Karpas-422 (cell line): Measurements from ENCODE around the gene DDIT3. TPM values are rescaled to one million over a fixed set of nuclear protein-coding genes. Genes with fewer than 3 reads are reported as not detected.

ENCODE experiments used
- DNase-seq: peaks from one replicate; pipeline ENCODE4 v3.0.0-alpha.2; 2015
- H2AFZ ChIP-seq: fragments of 200-600 bp; sonication (generic); 2 replicates; pipeline ENCODE4 v1.6.1; 2014; ENCODE audit warnings: antibody characterized with exemption, low read length, mixed read lengths
- H3K27ac ChIP-seq: fragments of 200-600 bp; sonication (generic); 2 replicates; pipeline ENCODE4 v1.5.1; 2014; ENCODE audit warnings: mild to moderate bottlenecking, low read length, moderate library complexity
- H3K27me3 ChIP-seq: fragments of 200-600 bp; sonication (generic); 2 replicates; pipeline ENCODE4 v1.6.1; 2014; ENCODE audit warnings: low read length, mixed read lengths
- H3K36me3 ChIP-seq: fragments of 200-600 bp; sonication (generic); 2 replicates; pipeline ENCODE4 v1.6.1; 2014; ENCODE audit warnings: low read length, mixed read lengths; ENCODE audit not compliant: insufficient read depth
- H3K4me1 ChIP-seq: fragments of 200-600 bp; sonication (generic); 2 replicates; pipeline ENCODE4 v1.6.1; 2014; ENCODE audit warnings: mild to moderate bottlenecking, low read length, mixed read lengths
- H3K4me2 ChIP-seq: fragments of 200-600 bp; sonication (generic); 2 replicates; pipeline ENCODE4 v1.6.1; 2014; ENCODE audit warnings: low read length, low read depth, mild to moderate bottlenecking; ENCODE audit not compliant: poor library complexity, severe bottlenecking
- H3K4me3 ChIP-seq: fragments of 200-600 bp; sonication (generic); 2 replicates; pipeline ENCODE4 v1.5.1; 2014; ENCODE audit warnings: mild to moderate bottlenecking, antibody characterized with exemption, low read length, mixed read lengths
- H3K79me2 ChIP-seq: fragments of 200-600 bp; sonication (generic); 2 replicates; pipeline ENCODE4 v1.6.1; 2014; ENCODE audit warnings: mild to moderate bottlenecking, low read length, mixed read lengths
- H3K9ac ChIP-seq: fragments of 200-600 bp; sonication (generic); 2 replicates; pipeline ENCODE4 v1.6.0; 2014; ENCODE audit warnings: low read length
- H3K9me2 ChIP-seq: fragments of 200-600 bp; sonication (generic), shearing (Covaris generic); replicated peaks from 2 replicates; pipeline ENCODE4 v1.6.0; 2014; ENCODE audit warnings: mild to moderate bottlenecking, low read length, moderate library complexity; ENCODE audit not compliant: insufficient read depth
- H3K9me3 ChIP-seq: fragments of 300-700, 200-600 bp; sonication (generic); 2 replicates; pipeline ENCODE4 v1.6.1; 2014; ENCODE audit warnings: low read length, mixed read lengths
- H4K20me1 ChIP-seq: fragments of 200-600 bp; sonication (generic); 2 replicates; pipeline ENCODE4 v1.6.1; 2014; ENCODE audit warnings: mild to moderate bottlenecking, antibody characterized with exemption, low read length, low read depth; ENCODE audit not compliant: insufficient read depth
- total RNA-seq: library from RNA; depleted of rRNA; stranded (reverse); fragments of >200 nt; shearing (Covaris generic); gene quantifications from 2 replicates; pipeline ENCODE4 v1.2.3, GENCODE V29; 2014; ENCODE audit warnings: low replicate concordance

The DDIT3 gene
- total RNA-seq, 1 experiment from 2014 or later: 54.3 TPM

DNA sequence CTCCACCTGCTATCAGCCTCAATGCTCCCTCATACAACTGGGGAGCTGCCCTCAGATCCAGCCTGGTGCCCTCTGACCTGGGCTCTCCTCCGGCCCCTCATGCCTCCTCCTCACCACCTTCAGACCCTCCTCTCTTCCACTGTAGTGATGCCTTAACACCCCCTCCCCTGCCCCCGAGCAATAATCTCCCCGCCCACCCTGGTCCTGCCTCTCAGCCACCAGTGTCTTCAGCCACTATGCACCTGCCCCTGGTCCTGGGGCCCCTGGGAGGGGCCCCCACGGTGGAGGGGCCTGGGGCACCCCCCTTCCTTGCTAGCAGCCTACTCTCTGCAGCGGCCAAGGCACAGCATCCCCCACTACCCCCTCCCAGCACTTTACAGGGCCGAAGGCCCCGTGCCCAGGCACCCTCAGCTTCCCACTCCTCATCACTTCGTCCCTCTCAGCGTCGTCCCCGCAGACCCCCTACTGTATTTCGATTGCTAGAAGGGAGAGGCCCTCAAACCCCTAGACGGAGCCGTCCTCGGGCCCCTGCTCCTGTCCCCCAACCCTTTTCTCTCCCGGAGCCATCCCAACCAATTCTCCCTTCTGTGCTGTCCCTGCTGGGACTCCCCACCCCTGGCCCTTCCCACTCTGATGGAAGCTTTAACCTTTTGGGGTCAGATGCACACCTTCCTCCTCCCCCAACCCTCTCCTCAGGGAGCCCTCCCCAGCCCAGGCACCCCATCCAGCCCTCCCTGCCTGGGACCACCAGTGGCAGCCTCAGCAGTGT lies 5.5 kb upstream of the DDIT3 start:
- Histone ChIP-seq H3K4me3 (no peak overlapping the region), H3K27me3 (no peaks in the 10 kb centered on the region), H3K4me1 (peaks cover 38% of the 10 kb centered on the region), H3K27ac (no peak overlapping the region), H3K9me3 (no peaks in the 10 kb centered on the region), H4K20me1 (0 out of 2 replicates have a peak, but pooled peaks cover 11% of the 10 kb centered on the region), H3K9ac (no peak overlapping the region), H2AFZ (no peak overlapping the region), H3K79me2 (peaks cover 29% of the 10 kb centered on the region), H3K9me2 (no peaks in the 10 kb centered on the region), H3K4me2 (no peak overlapping the region), H3K36me3 (peaks cover 22% of the 10 kb centered on the region)
- no peak for DNase-seq

DNA sequence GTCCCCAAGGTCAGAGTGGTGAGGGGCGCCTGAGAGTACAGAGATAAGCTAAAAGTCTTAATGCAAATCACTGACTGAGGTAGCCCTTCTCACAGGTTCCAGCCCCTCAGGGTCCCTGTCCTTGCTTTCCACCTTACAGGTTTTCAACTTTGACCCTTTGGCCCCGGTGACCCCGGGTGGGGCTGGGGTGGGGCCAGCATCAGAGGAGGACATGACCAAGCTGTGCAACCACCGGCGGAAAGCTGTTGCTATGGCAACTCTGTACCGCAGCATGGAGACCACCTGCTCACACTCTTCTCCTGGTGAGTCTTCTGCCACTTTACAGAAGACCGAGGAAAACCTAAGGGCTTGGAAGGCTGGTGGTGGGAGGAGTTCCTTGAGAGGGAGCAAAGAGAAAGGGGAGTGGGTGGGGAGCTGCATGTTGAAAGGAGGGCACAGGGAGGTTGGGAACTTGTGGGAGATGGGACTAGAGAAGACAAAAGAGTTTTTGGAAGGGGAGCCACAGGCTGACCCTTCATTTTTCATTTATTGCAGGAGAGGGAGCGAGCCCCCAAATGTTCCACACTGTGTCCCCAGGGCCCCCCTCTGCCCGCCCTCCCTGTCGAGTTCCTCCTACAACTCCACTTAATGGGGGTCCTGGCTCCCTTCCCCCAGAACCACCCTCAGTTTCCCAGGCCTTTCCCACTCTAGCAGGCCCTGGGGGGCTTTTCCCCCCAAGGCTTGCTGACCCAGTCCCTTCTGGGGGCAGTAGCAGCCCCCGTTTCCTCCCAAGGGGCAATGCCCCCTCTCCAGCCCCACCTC lies 4.7 kb upstream of the DDIT3 start:
- Histone ChIP-seq H4K20me1 (peaks cover 12% of the 10 kb centered on the region; the same call in 1 of the 2 replicates), H3K79me2 (peaks cover 32% of the 10 kb centered on the region), H3K9me3 (no peaks in the 10 kb centered on the region), H3K36me3 (peaks cover 14% of the 10 kb centered on the region), H3K4me3 (no peak overlapping the region), H2AFZ (no peak overlapping the region), H3K4me1 (peaks cover 39% of the 10 kb centered on the region), H3K9me2 (no peaks in the 10 kb centered on the region), H3K4me2 (no peak overlapping the region), H3K27ac (no peak overlapping the region), H3K27me3 (no peaks in the 10 kb centered on the region), H3K9ac (peak overlapping the region; percentile 89; the same call in 1 of the 2 replicates)
- DNase-seq: no peak

DNA sequence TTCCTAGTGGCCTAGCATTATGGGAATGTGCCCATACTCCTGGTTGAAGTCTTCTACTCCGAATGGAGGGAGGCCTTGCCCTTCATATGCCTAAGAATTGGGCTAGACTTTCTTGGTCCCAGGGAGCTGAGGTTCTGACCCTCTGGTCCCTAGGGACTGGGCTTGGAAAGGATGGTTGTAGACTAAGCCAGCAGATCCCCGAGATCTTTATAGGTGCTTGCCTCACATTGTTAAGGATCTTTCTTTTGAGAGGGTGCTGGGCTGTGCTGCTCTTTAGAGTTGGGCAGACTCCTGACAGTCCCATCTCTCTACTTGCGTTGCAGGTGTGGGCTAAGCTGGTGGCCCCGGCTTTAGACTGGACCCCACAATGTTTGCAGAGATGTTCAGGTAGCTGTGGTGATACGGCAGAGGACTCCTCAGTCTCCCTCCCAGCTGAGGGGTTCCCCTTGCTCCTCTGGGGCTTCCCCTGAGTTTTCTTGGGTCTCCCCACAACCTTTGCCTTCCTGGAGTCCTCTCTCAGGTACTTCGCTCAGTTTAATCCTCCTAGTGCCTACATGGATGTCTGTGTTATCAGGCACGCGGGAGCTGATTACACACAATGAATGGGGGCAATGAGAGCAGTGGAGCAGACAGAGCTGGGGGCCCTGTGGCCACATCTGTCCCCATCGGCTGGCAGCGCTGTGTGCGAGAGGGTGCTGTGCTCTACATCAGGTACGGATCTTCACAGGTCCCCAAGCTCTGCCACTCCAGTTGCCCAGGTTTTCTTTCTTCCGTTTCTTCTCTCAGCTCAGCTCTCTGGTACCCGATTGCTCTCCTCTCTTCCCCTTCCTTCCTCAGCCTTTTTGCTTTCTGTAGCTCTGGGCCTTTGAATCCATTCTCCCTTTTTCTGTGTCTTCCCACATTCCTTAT lies 3.6 kb upstream of the DDIT3 start:
- Histone ChIP-seq H4K20me1 (peaks cover 23% of the 10 kb centered on the region; the same call in 1 of the 2 replicates), H3K4me1 (peaks cover 43% of the 10 kb centered on the region)

DNA sequence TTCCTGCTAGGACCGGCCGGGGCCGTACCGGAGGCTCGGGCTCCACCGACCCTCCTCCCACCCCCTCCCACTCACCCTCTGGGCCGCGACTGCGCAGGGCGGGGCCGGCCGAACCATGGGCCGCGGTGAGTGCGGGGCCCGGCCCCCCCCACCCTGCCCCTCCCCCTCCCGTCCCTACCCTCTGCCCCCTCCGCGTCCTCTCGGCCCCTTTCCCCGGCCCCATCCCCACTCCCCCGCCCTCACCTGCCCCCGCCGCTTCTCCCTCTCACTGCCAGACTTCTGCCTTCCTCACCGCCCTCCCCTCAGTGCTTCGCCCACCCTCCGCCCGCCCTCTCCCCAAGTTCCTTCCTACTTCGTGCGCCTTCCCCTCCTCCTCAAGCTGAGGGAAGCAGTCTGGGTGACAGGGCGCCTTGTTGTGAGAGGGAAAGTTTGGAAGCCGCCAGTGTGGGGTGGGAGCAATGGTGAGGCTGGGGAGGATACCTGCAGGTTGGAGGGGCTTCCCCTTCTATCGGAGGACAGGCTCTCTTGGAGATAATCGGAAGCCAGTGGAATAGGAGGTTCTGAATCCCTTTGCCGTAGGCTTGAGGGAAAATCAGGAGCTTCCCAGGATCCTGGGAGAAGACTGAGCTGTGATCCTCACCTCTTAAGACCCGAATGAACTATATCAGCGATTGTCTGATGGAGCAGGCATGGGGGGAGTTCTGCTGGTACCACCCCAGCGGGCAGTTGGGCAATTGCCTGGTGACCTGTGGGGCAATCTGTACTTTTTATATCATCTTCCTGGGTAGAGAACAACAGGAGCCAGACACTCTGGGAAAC lies 2.8 kb upstream of the DDIT3 start:
- Histone ChIP-seq H3K27ac (peak overlapping the region; percentile 91), H3K27me3 (no peaks in the 10 kb centered on the region), H3K4me2 (peak overlapping the region; percentile 92), H3K9me2 (no peaks in the 10 kb centered on the region), H4K20me1 (peaks cover 30% of the 10 kb centered on the region; the same call in 1 of the 2 replicates), H3K79me2 (peaks cover 51% of the 10 kb centered on the region), H3K9ac (peak overlapping the region; percentile 89), H3K4me1 (peaks cover 52% of the 10 kb centered on the region), H3K36me3 (peaks cover 12% of the 10 kb centered on the region), H2AFZ (no peak overlapping the region), H3K4me3 (peak overlapping the region; percentile 92), H3K9me3 (no peaks in the 10 kb centered on the region)
- DNase-seq: peak; percentile 83

More for the DNA sequence above, 3.6 kb upstream of the DDIT3 start:
- Histone ChIP-seq H3K27me3 (no peaks in the 10 kb centered on the region), H3K9me2 (no peaks in the 10 kb centered on the region), H3K9me3 (no peaks in the 10 kb centered on the region), H3K4me2 (peak overlapping the region; percentile 92), H2AFZ (no peak overlapping the region), H3K4me3 (peak overlapping the region; percentile 92), H3K36me3 (peaks cover 9% of the 10 kb centered on the region), H3K79me2 (peaks cover 43% of the 10 kb centered on the region), H3K9ac (peak overlapping the region; percentile 89), H3K27ac (peak overlapping the region; percentile 91)
- peak; percentile 56 for DNase-seq

DNA sequence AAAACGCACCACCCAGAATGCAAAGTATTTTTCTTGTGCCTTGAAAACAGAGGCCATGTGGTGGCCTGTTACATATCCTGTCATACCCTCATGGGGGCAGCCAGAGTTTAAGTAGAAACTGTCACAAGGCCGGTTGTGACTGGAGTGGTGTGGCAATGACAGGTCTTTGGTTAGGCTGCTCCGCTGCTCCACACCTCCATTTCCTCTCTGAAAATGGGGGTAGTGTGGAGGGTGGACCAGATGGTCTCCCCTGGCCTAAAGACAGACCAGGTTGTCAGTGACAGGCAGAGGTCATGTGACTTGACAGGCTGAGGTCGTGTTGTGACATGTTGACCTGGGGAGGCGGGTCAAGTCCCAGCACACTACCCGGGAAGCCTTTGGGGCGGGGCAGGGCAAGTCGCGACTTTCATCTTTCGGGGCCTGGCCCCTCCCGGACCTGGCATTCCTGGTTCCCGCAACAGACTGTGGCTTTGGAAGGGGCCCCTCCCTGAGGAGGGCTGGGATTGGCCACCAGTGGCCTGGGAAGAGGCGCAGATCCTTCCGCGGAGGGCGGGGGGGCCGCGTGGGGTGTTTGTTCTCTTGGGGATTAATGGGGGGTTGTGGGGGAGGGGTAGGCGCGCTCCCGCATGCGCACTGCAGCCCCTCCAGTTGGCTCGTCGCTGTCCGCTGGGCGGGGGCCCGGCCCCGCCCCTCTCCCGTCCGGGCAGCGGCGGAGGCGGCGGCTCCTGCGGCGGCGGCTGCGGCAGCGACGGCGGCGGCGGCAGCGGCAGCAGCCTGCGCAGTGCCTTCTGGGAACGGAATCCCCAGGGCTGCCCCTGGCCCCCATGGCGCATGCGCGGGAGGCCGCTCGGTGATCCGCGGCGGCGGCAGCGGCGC lies 1.9 kb upstream of the DDIT3 start, which contains the start of gene MBD6:
TSS of gene MBD6 (plus strand) at position 814 of the 876 bp plus-strand sequence. CDS start 1,480 bp downstream, outside the sequence.
- peaks cover 14% of the 10 kb centered on the region for H3K36me3 ChIP-seq
- no peaks in the 10 kb centered on the region for H3K9me3 ChIP-seq
- peak within 1 kb of the TSS; percentile 89 for H3K9ac ChIP-seq
- peak within 1 kb of the TSS; percentile 92 for H3K4me2 ChIP-seq
- H3K27me3 ChIP-seq: no peaks in the 10 kb centered on the region
- peaks cover 33% of the 10 kb centered on the region; the same call in 1 of the 2 replicates for H4K20me1 ChIP-seq
- peak; percentile 95 for DNase-seq
- H3K27ac ChIP-seq: peak within 1 kb of the TSS; percentile 91
- peak within 1 kb of the TSS; percentile 72 for H2AFZ ChIP-seq
- H3K4me1 ChIP-seq: peaks cover 53% of the 10 kb centered on the region
- peaks cover 49% of the 10 kb centered on the region for H3K79me2 ChIP-seq
- no peaks in the 10 kb centered on the region for H3K9me2 ChIP-seq
- H3K4me3 ChIP-seq: peak within 1 kb of the TSS; percentile 92

DNA sequence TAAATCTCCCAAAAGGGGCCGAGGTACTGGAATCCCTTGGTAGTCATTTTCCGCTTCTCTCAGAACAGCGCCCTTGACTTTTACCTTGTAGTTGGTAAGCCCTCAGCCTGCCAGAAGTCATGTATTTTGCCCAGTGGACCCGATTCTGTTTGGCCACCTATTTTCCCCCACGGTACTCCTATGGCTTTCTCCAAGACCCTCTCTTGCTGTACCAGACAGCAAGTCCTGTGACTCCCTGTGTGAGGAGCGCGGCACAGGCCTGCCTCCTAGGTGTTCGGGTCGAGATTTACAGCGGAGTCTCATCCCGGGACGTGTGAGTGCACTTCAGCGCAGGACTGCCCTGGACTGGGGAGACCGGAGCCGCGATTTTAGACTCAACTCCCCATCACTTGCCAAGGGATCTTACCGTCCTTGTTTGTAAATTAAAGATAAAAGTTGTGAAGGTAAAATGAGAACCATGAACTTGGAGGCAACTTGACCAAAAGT lies 1.3 kb upstream of the DDIT3 start:
- H3K27ac ChIP-seq: peak overlapping the region; percentile 91
- no peaks in the 10 kb centered on the region for H3K9me3 ChIP-seq
- 0 out of 2 replicates have a peak overlapping the region, but pooled peaks have one; percentile 72 for H2AFZ ChIP-seq
- H3K36me3 ChIP-seq: peaks cover 17% of the 10 kb centered on the region
- no peak for DNase-seq
- peaks cover 38% of the 10 kb centered on the region; the same call in 1 of the 2 replicates for H4K20me1 ChIP-seq
- no peaks in the 10 kb centered on the region for H3K27me3 ChIP-seq
- peaks cover 53% of the 10 kb centered on the region for H3K79me2 ChIP-seq
- peak overlapping the region; percentile 89 for H3K9ac ChIP-seq
- peak overlapping the region; percentile 80 for H3K4me2 ChIP-seq
- peaks cover 53% of the 10 kb centered on the region for H3K4me1 ChIP-seq
- no peaks in the 10 kb centered on the region for H3K9me2 ChIP-seq
- peak overlapping the region; percentile 92 for H3K4me3 ChIP-seq
